ENCODE data around the gene KRTAP10-8.

Gene KRTAP10-8

GRCh38 chr21:44595524-44595923 is 16.4 kb upstream of the KRTAP10-8 start:
- Histone ChIP-seq H3K4me1 (ENCODE audit: control insufficient read depth, low read length) (no peaks in the 10 kb centered on the region), H3K9me2 (replicated peaks; ENCODE audit: control insufficient read depth, low read length) (no peaks in the 10 kb centered on the region), H3F3A (ENCODE audit: control insufficient read depth, insufficient read depth) (no peaks in the 10 kb centered on the region), H3K79me2 (ENCODE audit: control insufficient read depth, low read length) (no peaks in the 10 kb centered on the region), H3K9me3 (ENCODE audit: control insufficient read depth, insufficient read depth, low read length) (no peaks in the 10 kb centered on the region), H3K27me3 (ENCODE audit: control insufficient read depth, low read length) (0 out of 2 replicates have a peak, but pooled peaks cover 3% of the 10 kb centered on the region), H4K20me1 (ENCODE audit: control insufficient read depth, insufficient read depth, low read depth, low read length) (no peaks in the 10 kb centered on the region), H3K27ac (ENCODE audit: low read depth, low read length) (no peak overlapping the region), H3K4me2 (ENCODE audit: low read length) (no peak overlapping the region), H3K4me3 (ENCODE audit: low read length) (no peak overlapping the region), H3K36me3 (ENCODE audit: control insufficient read depth, low read length) (no peaks in the 10 kb centered on the region)
- TF ChIP-seq EZH2phosphoT487 (IDR thresholded peaks at IDR 0.05; ENCODE audit: borderline replicate concordance, low read length) (no peak), CTCF (IDR thresholded peaks at IDR 0.05; ENCODE audit: low read depth, low read length, poor library complexity, severe bottlenecking) (no peak)

- Histone ChIP-seq H3K4me2 (ENCODE audit: low read length) (no peak overlapping the region), H3K27ac (ENCODE audit: low read depth, low read length) (no peak overlapping the region), H3K27me3 (ENCODE audit: control insufficient read depth, low read length) (0 out of 2 replicates have a peak, but pooled peaks cover 3% of the 10 kb centered on the region), H3K4me1 (ENCODE audit: control insufficient read depth, low read length) (no peaks in the 10 kb centered on the region), H4K20me1 (ENCODE audit: control insufficient read depth, insufficient read depth, low read depth, low read length) (no peaks in the 10 kb centered on the region), H3K9me2 (replicated peaks; ENCODE audit: control insufficient read depth, low read length) (no peaks in the 10 kb centered on the region), H3K79me2 (ENCODE audit: control insufficient read depth, low read length) (no peaks in the 10 kb centered on the region), H3K36me3 (ENCODE audit: control insufficient read depth, low read length) (no peaks in the 10 kb centered on the region), H3K9me3 (ENCODE audit: control insufficient read depth, insufficient read depth, low read length) (no peaks in the 10 kb centered on the region), H3K4me3 (ENCODE audit: low read length) (no peak overlapping the region), H3F3A (ENCODE audit: control insufficient read depth, insufficient read depth) (no peaks in the 10 kb centered on the region)
- TF ChIP-seq EZH2phosphoT487 (IDR thresholded peaks at IDR 0.05; ENCODE audit: borderline replicate concordance, low read length) (no peak), CTCF (IDR thresholded peaks at IDR 0.05; ENCODE audit: low read depth, low read length, poor library complexity, severe bottlenecking) (no peak)
These were observed 15.7 kb upstream of the KRTAP10-8 start for GRCh38 chr21:44596068-44596725.

- H3K4me1 ChIP-seq (ENCODE audit: control insufficient read depth, low read length) = no peaks in the 10 kb centered on the region
- no peak overlapping the region for H3K27ac ChIP-seq (ENCODE audit: low read depth, low read length)
- no peaks in the 10 kb centered on the region for H3K9me2 ChIP-seq (replicated peaks; ENCODE audit: control insufficient read depth, low read length)
- H3K36me3 ChIP-seq (ENCODE audit: control insufficient read depth, low read length) = no peaks in the 10 kb centered on the region
- H3F3A ChIP-seq (ENCODE audit: control insufficient read depth, insufficient read depth) = no peaks in the 10 kb centered on the region
- H3K79me2 ChIP-seq (ENCODE audit: control insufficient read depth, low read length) = no peaks in the 10 kb centered on the region
- no peak overlapping the region for H3K4me2 ChIP-seq (ENCODE audit: low read length)
- no peak for TF ChIP-seq CTCF (IDR thresholded peaks at IDR 0.05; ENCODE audit: low read depth, low read length, poor library complexity, severe bottlenecking)
- no peak for TF ChIP-seq EZH2phosphoT487 (IDR thresholded peaks at IDR 0.05; ENCODE audit: borderline replicate concordance, low read length)
- 0 out of 2 replicates have a peak, but pooled peaks cover 3% of the 10 kb centered on the region for H3K27me3 ChIP-seq (ENCODE audit: control insufficient read depth, low read length)
- H3K4me3 ChIP-seq (ENCODE audit: low read length) = no peak overlapping the region
- no peaks in the 10 kb centered on the region for H3K9me3 ChIP-seq (ENCODE audit: control insufficient read depth, insufficient read depth, low read length)
- H4K20me1 ChIP-seq (ENCODE audit: control insufficient read depth, insufficient read depth, low read depth, low read length) = no peaks in the 10 kb centered on the region
These were observed 13.8 kb upstream of the KRTAP10-8 start for GRCh38 chr21:44598061-44598460.
